SU-DHL-6 (cell line): ENCODE data around the gene PITX2.

Experiments
- H2AFZ ChIP-seq: fragments of 200-600 bp; sonication (generic); 2 replicates; pipeline ENCODE4 v1.6.1; 2014; ENCODE audit warnings: low read depth, mild to moderate bottlenecking, moderate library complexity, mixed read lengths, antibody characterized with exemption, low read length; ENCODE audit not compliant: severe bottlenecking
- H3F3A ChIP-seq: fragments of 200-600 bp; shearing (Covaris generic); 2 replicates; pipeline ENCODE4 v1.6.0; 2016; ENCODE audit warnings: antibody characterized with exemption, mild to moderate bottlenecking; ENCODE audit not compliant: insufficient read depth
- H3K27ac ChIP-seq: fragments of 200-600 bp; sonication (generic); 2 replicates; pipeline ENCODE4 v1.5.1; 2016; ENCODE audit warnings: low read depth, mild to moderate bottlenecking, low read length, moderate library complexity, mixed read lengths
- H3K27me3 ChIP-seq: fragments of 200-600 bp; sonication (generic), shearing (Covaris generic); 2 replicates; pipeline ENCODE4 v1.6.0; 2014; ENCODE audit warnings: mild to moderate bottlenecking, low read length
- H3K36me3 ChIP-seq: fragments of 200-600 bp; sonication (generic); 2 replicates; pipeline ENCODE4 v1.6.1; 2014; ENCODE audit warnings: mild to moderate bottlenecking, low read length, mixed read lengths
- H3K4me2 ChIP-seq: fragments of 300-600, 200-600 bp; shearing (Covaris generic), sonication (generic); 2 replicates; pipeline ENCODE4 v1.6.0; 2014; ENCODE audit warnings: low read length, low read depth, mild to moderate bottlenecking; ENCODE audit not compliant: poor library complexity, severe bottlenecking
- H3K4me3 ChIP-seq: fragments of 200-600 bp; sonication (generic); 2 replicates; pipeline ENCODE4 v1.5.1; 2014; ENCODE audit warnings: antibody characterized with exemption, low read length, mild to moderate bottlenecking, mixed read lengths; ENCODE audit not compliant: insufficient read depth, poor library complexity, severe bottlenecking
- H3K79me2 ChIP-seq: fragments of 200-600 bp; sonication (generic); 2 replicates; pipeline ENCODE4 v1.6.1; 2014; ENCODE audit warnings: mild to moderate bottlenecking, low read length, moderate library complexity; ENCODE audit not compliant: insufficient read depth
- H3K9ac ChIP-seq: fragments of 200-600 bp; sonication (generic); 2 replicates; pipeline ENCODE4 v1.7.0; 2014; ENCODE audit warnings: mild to moderate bottlenecking, low read length
- H3K9me2 ChIP-seq: fragments of 200-600 bp; sonication (generic); replicated peaks from 2 replicates; pipeline ENCODE4 v1.6.1; 2014; ENCODE audit warnings: low read length; ENCODE audit not compliant: insufficient read depth
- H3K9me3 ChIP-seq: fragments of 200-600 bp; sonication (generic); 2 replicates; pipeline ENCODE4 v1.6.1; 2014; ENCODE audit warnings: low read length, mixed read lengths; ENCODE audit not compliant: insufficient read depth
- H4K20me1 ChIP-seq: fragments of 200-600 bp; sonication (generic); 2 replicates; pipeline ENCODE4 v1.6.1; 2014; ENCODE audit warnings: low read depth, mild to moderate bottlenecking, antibody characterized with exemption, low read length, moderate library complexity, mixed read lengths
- EZH2phosphoT487 ChIP-seq: fragments of 200-600 bp; sonication (generic), shearing (Covaris generic); conservative IDR thresholded peaks from 2 replicates; pipeline ENCODE4 v1.6.1; 2018; ENCODE audit warnings: mild to moderate bottlenecking, antibody characterized with exemption, low read length, moderate library complexity, mixed read lengths
- TF ChIP-seq, protein P1 (sequence below): fragments of 200-600 bp; sonication (generic); IDR thresholded peaks from one replicate; pipeline ENCODE4 v1.5.1; 2017; ENCODE audit warnings: antibody characterized with exemption, mild to moderate bottlenecking, low read length, moderate library complexity; ENCODE audit not compliant: insufficient read depth, poor library complexity, severe bottlenecking

The PITX2 gene

DNA sequence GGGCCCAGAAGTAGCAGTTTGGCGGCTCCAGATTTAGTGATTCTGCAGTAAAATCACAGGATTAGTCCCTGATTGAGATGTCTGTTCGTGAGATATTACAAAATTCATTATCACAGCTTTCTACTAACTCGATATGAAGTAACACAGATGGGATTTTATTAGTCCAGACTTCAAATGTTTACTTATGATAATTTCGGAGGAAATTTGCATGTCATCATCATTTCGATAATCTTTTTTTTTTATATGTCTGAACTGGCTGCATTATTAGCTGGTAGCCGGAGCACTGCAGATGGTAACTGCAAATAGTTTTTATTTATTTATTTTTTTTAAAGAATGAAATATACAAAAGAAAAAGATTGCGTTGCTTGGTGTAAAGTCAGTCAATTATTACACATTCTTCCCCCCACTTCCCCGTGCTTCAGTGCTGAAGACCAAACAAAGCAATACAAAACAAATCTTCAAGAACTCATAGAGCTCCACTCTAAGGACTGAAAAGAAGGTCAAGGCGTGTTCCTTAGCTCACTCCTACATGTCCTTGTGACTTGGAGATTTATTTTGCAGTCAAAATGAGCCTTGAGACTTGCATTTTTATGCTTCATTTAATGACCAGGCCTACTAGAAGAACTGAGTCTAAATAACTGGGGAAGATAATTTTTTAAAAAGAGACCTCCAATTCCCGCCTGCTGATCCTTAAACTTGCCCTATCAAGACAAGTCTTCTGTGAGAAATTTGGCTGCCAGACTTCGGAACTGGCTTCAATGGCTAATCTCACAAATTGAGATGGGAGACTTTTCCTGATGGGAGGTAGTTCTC is 11.7 kb upstream of the PITX2 start:
- H3K27ac ChIP-seq, result no peak overlapping the region

DNA sequence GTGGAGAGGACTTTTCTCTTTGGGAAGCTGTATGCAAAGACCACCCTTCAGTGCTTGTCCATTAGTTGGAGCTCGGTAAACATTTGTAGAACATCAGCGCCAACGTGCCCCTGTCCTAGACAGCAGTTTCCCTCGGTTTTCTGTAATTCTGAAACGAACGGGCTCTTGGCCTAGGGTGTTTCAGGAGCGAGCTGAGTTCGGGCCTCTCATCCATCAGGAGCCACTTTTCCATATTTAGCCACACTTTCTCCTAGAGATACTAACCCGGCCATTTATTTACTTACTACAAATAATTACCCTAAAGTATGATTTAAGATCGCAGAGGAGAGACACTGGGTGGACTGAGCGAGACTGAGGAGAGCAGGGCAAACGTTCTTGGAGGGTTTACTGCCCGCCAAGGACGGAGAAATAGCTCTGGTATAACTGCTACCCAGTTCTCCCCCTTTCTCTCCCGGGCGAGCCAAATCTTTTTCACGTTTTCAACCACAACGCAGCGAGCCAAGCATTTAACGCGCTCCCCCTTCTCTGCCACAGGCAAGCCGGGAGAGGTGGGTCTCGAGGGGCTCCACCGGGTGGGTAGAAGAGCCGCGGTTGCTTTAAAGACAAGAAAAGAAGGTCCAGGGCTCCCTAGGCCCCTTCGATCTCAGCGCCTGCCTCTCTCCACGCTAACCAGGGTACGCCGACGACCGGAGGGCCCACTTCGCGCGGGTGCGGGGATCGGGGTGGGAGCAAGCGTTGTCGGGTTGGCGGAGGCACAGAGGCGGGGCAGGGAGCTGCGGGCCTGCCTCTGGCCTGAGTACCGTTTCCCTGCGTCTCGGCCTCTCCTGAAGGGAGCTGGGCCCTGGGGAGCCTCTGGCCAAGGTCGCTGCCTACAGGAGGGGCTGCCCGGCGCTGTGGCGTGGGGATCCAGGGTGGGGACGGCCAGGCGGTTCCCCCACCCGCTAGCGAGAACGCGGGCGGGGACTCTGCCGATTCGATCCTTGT is 10.8 kb upstream of the PITX2 start:
- Histone ChIP-seq H3K4me3 (no peak overlapping the region), H3F3A (no peaks in the 10 kb centered on the region), H3K79me2 (no peaks in the 10 kb centered on the region), H3K27me3 (no peaks in the 10 kb centered on the region), H3K27ac (no peak overlapping the region), H2AFZ (no peak overlapping the region), H3K36me3 (no peaks in the 10 kb centered on the region), H3K9ac (no peak overlapping the region), H3K4me2 (no peak overlapping the region), H3K9me2 (no peaks in the 10 kb centered on the region), H4K20me1 (no peaks in the 10 kb centered on the region), H3K9me3 (no peaks in the 10 kb centered on the region)
- TF ChIP-seq, protein P1, sequence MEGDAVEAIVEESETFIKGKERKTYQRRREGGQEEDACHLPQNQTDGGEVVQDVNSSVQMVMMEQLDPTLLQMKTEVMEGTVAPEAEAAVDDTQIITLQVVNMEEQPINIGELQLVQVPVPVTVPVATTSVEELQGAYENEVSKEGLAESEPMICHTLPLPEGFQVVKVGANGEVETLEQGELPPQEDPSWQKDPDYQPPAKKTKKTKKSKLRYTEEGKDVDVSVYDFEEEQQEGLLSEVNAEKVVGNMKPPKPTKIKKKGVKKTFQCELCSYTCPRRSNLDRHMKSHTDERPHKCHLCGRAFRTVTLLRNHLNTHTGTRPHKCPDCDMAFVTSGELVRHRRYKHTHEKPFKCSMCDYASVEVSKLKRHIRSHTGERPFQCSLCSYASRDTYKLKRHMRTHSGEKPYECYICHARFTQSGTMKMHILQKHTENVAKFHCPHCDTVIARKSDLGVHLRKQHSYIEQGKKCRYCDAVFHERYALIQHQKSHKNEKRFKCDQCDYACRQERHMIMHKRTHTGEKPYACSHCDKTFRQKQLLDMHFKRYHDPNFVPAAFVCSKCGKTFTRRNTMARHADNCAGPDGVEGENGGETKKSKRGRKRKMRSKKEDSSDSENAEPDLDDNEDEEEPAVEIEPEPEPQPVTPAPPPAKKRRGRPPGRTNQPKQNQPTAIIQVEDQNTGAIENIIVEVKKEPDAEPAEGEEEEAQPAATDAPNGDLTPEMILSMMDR, result no peak
- TF ChIP-seq EZH2phosphoT487, result no peak

More for the DNA sequence above, 11.7 kb upstream of the PITX2 start:
- H3K4me2 ChIP-seq, result no peak overlapping the region
- no peaks in the 10 kb centered on the region for H3K9me3 ChIP-seq
- no peak overlapping the region for H3K4me3 ChIP-seq
- no peaks in the 10 kb centered on the region for H3K27me3 ChIP-seq
- no peak for TF ChIP-seq EZH2phosphoT487
- TF ChIP-seq, protein P1, result no peak
- no peak overlapping the region for H3K9ac ChIP-seq
- no peaks in the 10 kb centered on the region for H4K20me1 ChIP-seq
- no peaks in the 10 kb centered on the region for H3K9me2 ChIP-seq
- H2AFZ ChIP-seq, result no peak overlapping the region
- no peaks in the 10 kb centered on the region for H3K79me2 ChIP-seq
- H3F3A ChIP-seq, result no peaks in the 10 kb centered on the region
- H3K36me3 ChIP-seq, result no peaks in the 10 kb centered on the region

DNA sequence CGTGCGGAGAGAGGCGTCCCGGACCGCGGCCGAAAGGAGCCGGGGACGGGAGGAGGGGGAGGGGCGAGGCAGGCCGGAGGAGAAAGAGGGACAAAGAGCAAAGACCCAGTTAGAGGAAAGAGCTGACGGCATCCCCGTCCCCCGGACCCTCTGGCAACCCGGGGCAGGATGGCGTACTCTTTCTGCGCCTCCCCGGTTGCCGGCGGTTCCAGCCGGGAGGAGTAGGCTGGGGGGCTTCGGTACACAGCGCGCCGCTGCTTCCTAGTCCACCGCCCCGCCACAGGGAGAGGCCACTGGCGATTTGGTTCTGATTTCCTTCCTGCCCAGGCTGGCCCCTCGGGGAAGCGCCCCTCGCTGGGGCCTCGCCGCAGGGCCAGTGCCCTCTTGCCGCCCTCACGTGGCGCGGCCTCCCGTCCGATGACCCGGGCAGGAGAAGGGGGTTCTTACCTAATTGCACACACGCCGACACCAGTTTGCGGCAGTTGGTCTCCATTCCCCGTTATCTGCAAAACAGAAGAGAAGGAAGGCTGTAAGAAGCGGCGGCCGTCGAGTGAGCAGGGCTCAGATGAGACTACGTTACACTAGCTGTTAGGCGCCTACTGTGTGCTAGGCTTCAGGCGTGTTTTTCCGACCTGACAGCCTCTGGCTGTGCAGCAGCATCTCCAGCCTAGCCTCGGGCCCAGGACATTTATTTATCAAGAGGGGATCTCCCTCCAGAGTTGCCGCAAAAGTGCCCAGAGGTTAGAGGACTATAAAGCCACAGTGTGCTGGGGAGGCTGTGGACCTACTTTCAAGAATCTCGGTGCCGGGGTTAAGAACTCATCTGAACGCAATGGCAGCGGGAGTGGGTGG is 9.9 kb upstream of the PITX2 start:
- Histone ChIP-seq H3K9me3 (no peaks in the 10 kb centered on the region), H3F3A (no peaks in the 10 kb centered on the region), H3K79me2 (no peaks in the 10 kb centered on the region), H3K4me2 (no peak overlapping the region), H2AFZ (no peak overlapping the region), H3K27ac (no peak overlapping the region), H4K20me1 (no peaks in the 10 kb centered on the region), H3K36me3 (no peaks in the 10 kb centered on the region), H3K4me3 (no peak overlapping the region), H3K27me3 (no peaks in the 10 kb centered on the region), H3K9ac (no peak overlapping the region), H3K9me2 (no peaks in the 10 kb centered on the region)
- TF ChIP-seq EZH2phosphoT487, result no peak
- TF ChIP-seq, protein P1, result no peak
